K562 (cell line): ENCODE measurements around the gene PCDHGA5. TPM values are rescaled to one million over a fixed set of nuclear protein-coding genes. Genes with fewer than 3 reads are reported as not detected.

Experiments
- ATAC-seq: fragments of 200-7000 bp; cut with Tn5 transposase; 3 replicates; pipeline ENCODE4 v1.9.1; 2020; ENCODE audit warnings: moderate library complexity
- BruUV-seq: library from RNA; stranded (reverse); fragments of 400-500 nt; replicated peaks from 2 replicates; lab custom pipeline; 2021; lab: Mats Ljungman, UMichigan
- CTCF ChIA-PET: fragments of 300-600 bp; formaldehyde crosslinking; extraction: SDS; loops from one replicate; lab custom pipeline; 2021; ENCODE audit warnings: low intra/inter-chr PET ratio; lab: Yijun Ruan, JAX
- POLR2A ChIA-PET: fragments of 300-600, 350-650 bp; sonication (Branson Sonifier 250); formaldehyde crosslinking; extraction: SDS; loops from one replicate; lab custom pipeline; 2021; ENCODE audit warnings: antibody characterized with exemption, inconsistent platforms; lab: Yijun Ruan, JAX
- DNase-seq, 4 experiments: peaks; one replicate each; pipeline versions ENCODE4 v3.0.0 to v3.0.0-alpha.2; 2011 to 2018; ENCODE audit warnings: low spot score in 3 of 4, mixed read lengths in 3 of 4; ENCODE audit errors: extremely low read depth in 1 of 4
- FAIRE-seq: peaks from 2 replicates; lab custom pipeline; 2011; peaks lifted over from hg19 to GRCh38; lab: Jason Lieb, UNC
- H2AFZ ChIP-seq: 2 replicates; pipeline ENCODE4 v1.6.0; 2011; ENCODE audit warnings: low read depth, low read length, control low read depth, inconsistent platforms
- H3K27ac ChIP-seq: fragments of 200-600 bp; 3 replicates; pipeline ENCODE4 v1.8.0; 2011; ENCODE audit warnings: low read depth, mild to moderate bottlenecking, control low read depth, inconsistent platforms, low read length, moderate library complexity, mixed read lengths; ENCODE audit errors: extremely low read depth
- H3K27me3 ChIP-seq, 2 experiments: fragments of 300-600 bp in 1 of 2; 2 replicates in 1 of 2; 3 replicates in 1 of 2; pipeline versions ENCODE4 v1.6.0 to v1.8.0; 2011; ENCODE audit warnings: inconsistent platforms in 2 of 2, low read length in 2 of 2, mild to moderate bottlenecking in 1 of 2, mixed read lengths in 1 of 2, moderate library complexity in 1 of 2; ENCODE audit not compliant: control insufficient read depth in 2 of 2, insufficient read depth in 2 of 2
- H3K36me3 ChIP-seq: fragments of 300-600 bp; 3 replicates; pipeline ENCODE4 v1.8.0; 2011; ENCODE audit warnings: mild to moderate bottlenecking, low read length, inconsistent platforms; ENCODE audit not compliant: control insufficient read depth, insufficient read depth
- H3K4me1 ChIP-seq, 2 experiments: fragments of 200-600 bp in 1 of 2; replicated peaks in 1 of 2; 2 replicates in 1 of 2; 3 replicates in 1 of 2; pipeline versions ENCODE4 v1.5.1 to v1.8.0; 2011; ENCODE audit warnings: inconsistent platforms in 2 of 2, low read length in 2 of 2, mild to moderate bottlenecking in 1 of 2, mixed read lengths in 1 of 2, moderate library complexity in 1 of 2; ENCODE audit not compliant: control insufficient read depth in 2 of 2, insufficient read depth in 2 of 2
- H3K4me2 ChIP-seq: 2 replicates; pipeline ENCODE4 v1.6.1; 2011; ENCODE audit warnings: low read length, control low read depth, inconsistent platforms, mixed read lengths; ENCODE audit not compliant: insufficient read depth
- H3K4me3 ChIP-seq: fragments of 200-600 bp; sonication (generic), shearing (Covaris generic); 2 replicates; pipeline ENCODE4 v1.5.1; 2016; ENCODE audit warnings: control low read depth, inconsistent platforms
- H3K79me2 ChIP-seq: fragments of 200-600 bp; 3 replicates; pipeline ENCODE4 v1.8.0; 2011; ENCODE audit warnings: low read length, inconsistent platforms; ENCODE audit not compliant: control insufficient read depth, insufficient read depth
- H3K9ac ChIP-seq, 2 experiments: 2 replicates each; pipeline versions ENCODE4 v1.6.0 to v1.6.1; 2011; ENCODE audit warnings: low read depth in 2 of 2, low read length in 2 of 2, control low read depth in 1 of 2, inconsistent platforms in 1 of 2, mild to moderate bottlenecking in 1 of 2, mixed read lengths in 1 of 2; ENCODE audit not compliant: insufficient read depth in 1 of 2
- H3K9me1 ChIP-seq: one replicate; pipeline ENCODE4 v1.6.0; 2011; ENCODE audit warnings: inconsistent platforms, mild to moderate bottlenecking, low read length, moderate library complexity; ENCODE audit not compliant: control insufficient read depth, insufficient read depth
- H3K9me3 ChIP-seq: replicated peaks from 2 replicates; pipeline ENCODE4 v1.5.1; 2011; ENCODE audit warnings: low read depth, low read length, inconsistent platforms; ENCODE audit not compliant: control insufficient read depth, insufficient read depth
- H4K20me1 ChIP-seq: replicated peaks from 2 replicates; pipeline ENCODE4 v1.6.1; 2011; ENCODE audit warnings: low read length, inconsistent platforms, mixed read lengths; ENCODE audit not compliant: control insufficient read depth, insufficient read depth
- CREBBP ChIP-seq: IDR thresholded peaks from one replicate; pipeline ENCODE4 v1.6.1; 2012; ENCODE audit warnings: low read depth, mild to moderate bottlenecking, control low read depth, inconsistent platforms, low read length
- DACH1 ChIP-seq: fragments of 450-650 bp; IDR thresholded peaks from 2 replicates; pipeline ENCODE4 v1.6.1; 2018; ENCODE audit not compliant: partially characterized antibody
- ETV6 ChIP-seq, 3 experiments: fragments of 150-350 bp in 1 of 3; sonication (generic) in 1 of 3; formaldehyde crosslinking in 1 of 3; IDR thresholded peaks; 2 replicates each; pipeline versions ENCODE4 v1.6.1 to v1.8.0; 2014 to 2022; ENCODE audit warnings: borderline replicate concordance in 2 of 3, low read depth in 2 of 3, antibody characterized with exemption in 1 of 3, low read length in 1 of 3, mild to moderate bottlenecking in 1 of 3, missing genetic modification reagents in 1 of 3
- HDAC1 ChIP-seq, 2 experiments: fragments of 450-650 bp; IDR thresholded peaks; 2 replicates each; pipeline ENCODE4 v1.6.1; 2016 to 2017; ENCODE audit warnings: inconsistent platforms in 1 of 2, mild to moderate bottlenecking in 1 of 2, moderate library complexity in 1 of 2
- HNRNPH1 ChIP-seq: fragments of 200-400 bp; formaldehyde crosslinking; optimal IDR thresholded peaks from 2 replicates; pipeline ENCODE3; 2017; ENCODE audit warnings: low read depth, mild to moderate bottlenecking, low read length, moderate library complexity
- POU5F1 ChIP-seq: fragments of 150-350 bp; IDR thresholded peaks from 2 replicates; pipeline ENCODE4 v1.6.1; 2014; ENCODE audit warnings: borderline replicate concordance, low read length, low read depth, mild to moderate bottlenecking; ENCODE audit not compliant: partially characterized antibody
- PYGO2 ChIP-seq: fragments of 450-650 bp; IDR thresholded peaks from 2 replicates; pipeline ENCODE4 v1.6.1; 2016; ENCODE audit warnings: mild to moderate bottlenecking, missing genetic modification characterization, moderate library complexity, missing compliant biosample characterization
- SAFB2 ChIP-seq: fragments of 200-400 bp; formaldehyde crosslinking; IDR thresholded peaks from 2 replicates; pipeline ENCODE4 v1.6.1; 2018; ENCODE audit warnings: borderline replicate concordance, low read length, low read depth, moderate library complexity; ENCODE audit not compliant: severe bottlenecking
- TRIM24 ChIP-seq, 2 experiments: fragments of 450-650 bp; IDR thresholded peaks; 2 replicates each; pipeline ENCODE4 v1.6.1; 2016
- XRCC3 ChIP-seq: fragments of 450-650 bp; IDR thresholded peaks from 2 replicates; pipeline ENCODE4 v1.6.1; 2017; ENCODE audit warnings: mild to moderate bottlenecking, moderate library complexity
- XRCC5 ChIP-seq: fragments of 200-400 bp; formaldehyde crosslinking; IDR thresholded peaks from 2 replicates; pipeline ENCODE4 v1.6.1; 2017; ENCODE audit warnings: low read depth, mild to moderate bottlenecking, low read length
- ZNF175 ChIP-seq: fragments of 200-800 bp; sonication (Bioruptor generic); IDR thresholded peaks from 2 replicates; pipeline ENCODE4 v1.6.1; 2016; ENCODE audit warnings: low read depth, mild to moderate bottlenecking, missing genetic modification characterization, missing compliant biosample characterization
- ZNF561 ChIP-seq: fragments of 450-650 bp; formaldehyde crosslinking; conservative IDR thresholded peaks from 2 replicates; pipeline ENCODE4 v1.4.0; 2020; ENCODE audit warnings: mild to moderate bottlenecking, moderate library complexity
- ZNF699 ChIP-seq: fragments of 250-450 bp; sonication (Bioruptor Pico); IDR thresholded peaks from 2 replicates; pipeline ENCODE4 v1.8.0; 2021; ENCODE audit warnings: mild to moderate bottlenecking, moderate library complexity; ENCODE audit not compliant: insufficient replicate concordance
- WGBS: fragments of 100-300 bp; shearing (Covaris generic); methylation state at CpG from one replicate; pipeline ENCODE4 v1.1.6; 2016; ENCODE audit warnings: low coverage, mixed read lengths; ENCODE audit not compliant: insufficient coverage; ENCODE audit errors: missing lambda C conversion rate; 5-methylcytosine and 5-hydroxymethylcytosine counted together
- in situ Hi-C: fragments of 300-500 bp; cut with MboI; formaldehyde crosslinking; loops from 4 replicates; pipeline ENCODE4 v1.15.0; 2018; ENCODE audit warnings: inconsistent platforms, mixed read lengths
- intact Hi-C: fragments of 100-400 bp; cut with micrococcal nuclease; formaldehyde crosslinking; loops from 2 replicates; pipeline ENCODE4 v1.14.2; 2022
- polyA plus RNA-seq, 8 experiments: library from polyadenylated mRNA; depleted of rRNA in 4 of 8; stranded (reverse) in 5 of 8; unstranded in 3 of 8; fragments of >200 nt; fragmentation: Nextera tagmentation in 2 of 8; fragmentation: Illumina TruSeq in 1 of 8; extraction: Ambion mirVana in 2 of 8; extraction: Trizol in 1 of 8; gene quantifications; 2 replicates each; pipeline versions ENCODE4 v1.2.1 to v1.2.3, GENCODE V29; 2011 to 2014; ENCODE audit warnings: inconsistent platforms in 1 of 8, missing spikeins in 1 of 8
- total RNA-seq, 7 experiments: library from RNA; depleted of rRNA in 6 of 7; stranded (reverse); fragments of >200 nt in 6 of 7; fragmentation: Illumina TruSeq in 2 of 7; extraction: Trizol in 2 of 7; gene quantifications; 2 replicates each; pipeline versions ENCODE4 v1.2.1 to v1.2.3, GENCODE V29; 2011 to 2021; ENCODE audit warnings: low replicate concordance in 1 of 7

The PCDHGA5 gene
- total and polyA plus RNA-seq, 9 of the 15 experiments (the other 6 are each of a cell fraction or from before 2014, with no cell fraction given): 0.01 to 0.18 (median 0.12) TPM; not detected in 1

DNA sequence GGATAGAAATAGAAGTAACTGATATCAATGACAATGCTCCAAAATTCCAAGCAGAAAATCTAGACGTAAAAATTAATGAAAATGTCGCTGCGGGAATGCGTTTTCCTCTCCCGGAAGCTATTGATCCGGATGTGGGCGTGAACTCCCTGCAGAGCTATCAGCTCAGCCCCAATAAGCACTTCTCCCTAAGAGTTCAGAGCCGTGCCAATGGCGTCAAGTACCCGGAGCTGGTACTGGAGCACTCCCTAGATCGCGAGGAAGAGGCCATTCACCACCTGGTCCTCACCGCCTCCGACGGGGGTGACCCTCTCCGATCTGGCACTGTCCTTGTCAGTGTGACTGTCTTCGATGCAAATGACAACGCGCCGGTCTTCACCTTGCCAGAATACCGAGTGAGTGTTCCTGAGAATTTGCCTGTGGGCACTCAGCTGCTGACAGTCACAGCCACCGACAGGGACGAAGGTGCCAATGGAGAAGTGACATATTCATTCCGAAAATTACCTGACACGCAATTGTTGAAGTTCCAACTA, 49.6 kb downstream of the PCDHGA5 start:
- H3K36me3 ChIP-seq: no peaks in the 10 kb centered on the region
- ATAC-seq (no peak), DNase-seq (no peak), FAIRE-seq (no peak)
- 0 out of 2 replicates have a peak overlapping the region, but pooled peaks have one; percentile 21 for H3K4me3 ChIP-seq
- BruUV-seq: no TSS peak
- peak overlapping the region; percentile 21 for H3K4me2 ChIP-seq
- H3K27me3 ChIP-seq: peaks cover 7 to 33% of the 10 kb centered on the region in 2 experiments; a peak in 4 of 5 replicates
- H3K79me2 ChIP-seq: no peaks in the 10 kb centered on the region
- intact Hi-C loops: loop anchor here (5.0 kb wide), 1 partner anchor 109 kb away; no protein-coding TSS in a partner anchor
- H3K9me1 ChIP-seq: no peaks in the 10 kb centered on the region
- H3K4me1 ChIP-seq: peaks cover 0 to 27% of the 10 kb centered on the region in 2 experiments; a peak in 2 of 5 replicates
- ChIA-PET POLR2A (interaction anchor here (0.8 to 1.9 kb wide), 3 partner anchors 8 to 262 kb away, joined by 4 to 7 read pairs (median 4); partner anchors contain the start of gene PCDHGA11), CTCF (interaction anchor here (0.6 to 1.5 kb wide), 3 partner anchors 125 to 400 kb away, joined by 3 to 4 read pairs (median 3); no protein-coding TSS in a partner anchor)
- TF ChIP-seq XRCC5 (no peak), ETV6 (IDR thresholded peaks at IDR 0.05; ENCODE audit: borderline replicate concordance in 1 of 2, low read depth in 2 of 2, low read length in 1 of 2) (no peak), ETV6 (CRISPR knock-in tag; IDR thresholded peaks at IDR 0.05; ENCODE audit: borderline replicate concordance) (no peak), PYGO2 (no peak), HNRNPH1 (no peak), POU5F1 (no peak), CREBBP (no peak), XRCC3 (no peak), ZNF561 (CRISPR knock-in tag) (no peak), SAFB2 (no peak), ZNF175 (CRISPR knock-in tag) (no peak), HDAC1 (IDR thresholded peaks at IDR 0.05) (no peak), ZNF699 (CRISPR knock-in tag) (no peak), DACH1 (no peak), TRIM24 (IDR thresholded peaks at IDR 0.05) (no peak)
- in situ Hi-C loops: no loop called here
- H3K9ac ChIP-seq: no peak overlapping the region
- H3K27ac ChIP-seq: no peak overlapping the region
- 9% methylated on average over 25 of the region's 25 CpGs for whole genome bisulfite sequencing
- H2AFZ ChIP-seq: peak overlapping the region; percentile 69; the same call in 1 of the 2 replicates
- no peaks in the 10 kb centered on the region; the same call in 1 of the 2 replicates for H3K9me3 ChIP-seq
- H4K20me1 ChIP-seq: no peaks in the 10 kb centered on the region
